Measurements from ENCODE around the gene RAB10.

DNA sequence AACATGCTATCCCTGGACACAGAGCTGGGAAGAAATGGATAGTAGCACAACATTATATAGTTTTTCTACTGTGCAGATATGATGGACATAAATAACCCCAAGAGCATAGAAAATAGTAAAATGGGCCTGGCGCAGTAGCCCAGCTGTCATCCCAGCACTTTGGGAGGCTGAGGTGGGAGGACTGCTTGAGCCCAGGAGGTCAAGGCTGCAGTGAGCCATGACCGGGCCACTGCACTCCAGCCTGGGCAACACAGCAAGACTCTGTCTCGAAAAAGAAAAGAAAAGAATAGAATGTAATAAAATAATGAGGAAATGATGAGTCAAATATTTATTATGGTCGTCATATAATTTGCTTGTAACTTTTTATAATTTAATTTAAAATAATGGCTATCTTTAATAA, 131.5 kb downstream of the RAB10 start:
- TF ChIP-seq EZH2 (IDR thresholded peaks at IDR 0.05; ENCODE audit: insufficient read depth, poor library complexity, severe bottlenecking) (no peak), EZH2phosphoT487 (IDR thresholded peaks at IDR 0.05; ENCODE audit: insufficient read depth, low read depth) (no peak)
